Lung (tissue), 12 donors: ENCODE data around the gene CBR4. TPM values are rescaled to one million over a fixed set of nuclear protein-coding genes. Genes with fewer than 3 reads are reported as not detected.

Experiments used
- ATAC-seq: fragments of 200-7000 bp; cut with Tn5 transposase; one replicate; pipeline ENCODE4 v1.9.1; 2020; ENCODE audit warnings: moderate number of reproducible peaks; ENCODE audit not compliant: insufficient read depth, low FRiP score
- DNase-seq, 3 donors: peaks; one replicate each; pipeline ENCODE4 v3.0.0-alpha.2; 2013 to 2017
- H3K27ac ChIP-seq, 2 donors: one replicate each; pipeline ENCODE4 v1.5.1; 2013; ENCODE audit warnings: mild to moderate bottlenecking in 2 of 2, moderate library complexity in 2 of 2, control low read depth in 1 of 2, inconsistent platforms in 1 of 2, low read depth in 1 of 2, low read length in 1 of 2
- H3K27me3 ChIP-seq, 3 donors: one replicate each; pipeline ENCODE4 v1.5.1; 2013; ENCODE audit warnings: low read length in 2 of 3; ENCODE audit not compliant: control insufficient read depth in 3 of 3, insufficient read depth in 3 of 3
- H3K36me3 ChIP-seq, 4 donors: one replicate each; pipeline ENCODE4 v1.5.1; 2013; ENCODE audit warnings: low read length in 4 of 4, mild to moderate bottlenecking in 1 of 4, moderate library complexity in 1 of 4; ENCODE audit not compliant: control insufficient read depth in 4 of 4, insufficient read depth in 4 of 4
- H3K4me1 ChIP-seq, 5 donors: one replicate each; pipeline ENCODE4 v1.5.1; 2013; ENCODE audit warnings: low read length in 5 of 5, mild to moderate bottlenecking in 2 of 5, moderate library complexity in 1 of 5; ENCODE audit not compliant: control insufficient read depth in 5 of 5, insufficient read depth in 5 of 5
- H3K4me3 ChIP-seq: one replicate; pipeline ENCODE4 v1.5.1; 2013; ENCODE audit warnings: mild to moderate bottlenecking, control low read depth, moderate library complexity
- H3K9ac ChIP-seq, 2 donors: one replicate each; pipeline ENCODE4 v1.5.1; 2013; ENCODE audit warnings: low read length in 2 of 2, control low read depth in 1 of 2; ENCODE audit not compliant: insufficient read depth in 1 of 2
- H3K9me3 ChIP-seq, 4 donors: one replicate each; pipeline ENCODE4 v1.5.1; 2013; ENCODE audit warnings: low read length in 3 of 4, mild to moderate bottlenecking in 1 of 4, moderate library complexity in 1 of 4; ENCODE audit not compliant: control insufficient read depth in 4 of 4, insufficient read depth in 3 of 4
- CTCF ChIP-seq: IDR thresholded peaks from 2 replicates; pipeline ENCODE4 v1.5.1; 2012; ENCODE audit warnings: mild to moderate bottlenecking; ENCODE audit errors: control extremely low read depth, extremely low read depth
- WGBS, 2 donors: extraction: QIAGEN DNeasy Blood & Tissue Kit; methylation state at CpG; one replicate each; pipeline ENCODE4 v1.1.7; 2013; 5-methylcytosine and 5-hydroxymethylcytosine counted together
- polyA plus RNA-seq, 2 donors: library from polyadenylated mRNA; stranded (reverse); fragments of 200-250 nt; gene quantifications; one replicate each; pipeline ENCODE4 v1.2.1, GENCODE V29; 2013
- total RNA-seq, 2 donors: library from RNA; depleted of rRNA in 1 of 2; stranded (reverse); fragments of >200 nt in 1 of 2; gene quantifications; one replicate each; pipeline ENCODE4 v1.2.1, GENCODE V29; 2014 to 2021
- donor health status: control.
- donor health status: control.
- donor health status: Bipolar disorder and iron deficiency.
- donor health status: healthy.
- donor health status: DM: yes; HTN: yes; CAD: no.

The CBR4 gene
- total and polyA plus RNA-seq, 4 donors, result 5.8 to 32.1 (median 14.5) TPM

GRCh38 chr4:169054879-169055278, 44.8 kb upstream of the CBR4 start:
- no peak for TF ChIP-seq CTCF
- 94 to 96% methylated on average over 6 of the region's 6 CpGs for WGBS, 2 donors
- DNase-seq, result no peak
- Histone ChIP-seq H3K9me3 (no peaks in the 10 kb centered on the region), H3K36me3 (no peaks in the 10 kb centered on the region), H3K4me1 (peaks cover 4 to 21% (median 10%) of the 10 kb centered on the region in 5 donors), H3K9ac (no peak overlapping the region), H3K4me3 (no peak overlapping the region), H3K27me3 (no peaks in the 10 kb centered on the region), H3K27ac (no peak overlapping the region)
- ATAC-seq, result no peak

- Histone ChIP-seq H3K9ac (no peak overlapping the region), H3K4me3 (no peak overlapping the region), H3K36me3 (no peaks in the 10 kb centered on the region), H3K27me3 (no peaks in the 10 kb centered on the region), H3K4me1 (peaks cover 4 to 24% (median 10%) of the 10 kb centered on the region in 5 donors), H3K27ac (no peak overlapping the region), H3K9me3 (no peaks in the 10 kb centered on the region)
- TF ChIP-seq CTCF, result no peak
- DNase-seq (no peak), ATAC-seq (no peak)
- 80 to 90% methylated on average over 6 of the region's 6 CpGs for WGBS, 2 donors
These were observed 42.5 kb upstream of the CBR4 start for GRCh38 chr4:169052594-169052945.

- H3K9ac ChIP-seq, result no peak overlapping the region
- H3K36me3 ChIP-seq, result no peaks in the 10 kb centered on the region
- ATAC-seq (peak; percentile 16), DNase-seq (no peak)
- H3K4me3 ChIP-seq, result no peak overlapping the region
- H3K4me1 ChIP-seq, result peaks cover 4 to 24% (median 10%) of the 10 kb centered on the region in 5 donors
- 73 to 87% methylated on average over 10 of the region's 10 CpGs for WGBS, 2 donors
- H3K27ac ChIP-seq, result peak overlapping the region in 1 of 2 donors; percentile 65
- H3K9me3 ChIP-seq, result no peaks in the 10 kb centered on the region
- TF ChIP-seq CTCF, result no peak
- no peaks in the 10 kb centered on the region for H3K27me3 ChIP-seq
These were observed 41.9 kb upstream of the CBR4 start for GRCh38 chr4:169051761-169052593.
